SK-N-SH (cell line): ENCODE results near the gene CDKAL1. TPM values are rescaled to one million over a fixed set of nuclear protein-coding genes. Genes with fewer than 3 reads are reported as not detected.

ENCODE experiments used
- CTCF ChIA-PET: fragments of 300-600, 350-600 bp; formaldehyde crosslinking; extraction: SDS; loops from one replicate; lab custom pipeline; 2021; lab: Yijun Ruan, JAX
- POLR2A ChIA-PET: fragments of 350-600 bp; sonication (Branson Sonifier 250); formaldehyde crosslinking; extraction: SDS; loops from one replicate; lab custom pipeline; 2020; ENCODE audit warnings: antibody characterized with exemption, inconsistent platforms; lab: Yijun Ruan, JAX
- DNase-seq: peaks from one replicate; pipeline ENCODE4 v3.0.0; 2012
- H2AFZ ChIP-seq: fragments of 200-600 bp; sonication (generic); 2 replicates; pipeline ENCODE4 v1.8.1; 2016; ENCODE audit warnings: antibody characterized with exemption, mild to moderate bottlenecking, low read depth
- H3F3A ChIP-seq: fragments of 200-600 bp; sonication (generic); replicated peaks from 2 replicates; pipeline ENCODE3; 2016; ENCODE audit warnings: antibody characterized with exemption, mild to moderate bottlenecking; ENCODE audit not compliant: insufficient read depth
- H3K27ac ChIP-seq, 2 experiments: fragments of 200-500 bp in 1 of 2; fragments of 200-600 bp in 1 of 2; sonication (Bioruptor generic) in 1 of 2; sonication (generic), shearing (Covaris generic) in 1 of 2; 2 replicates each; pipeline versions ENCODE4 v1.5.1 to v1.6.1; 2014 to 2016; ENCODE audit warnings: low read depth in 2 of 2, inconsistent platforms in 1 of 2, low read length in 1 of 2, mild to moderate bottlenecking in 1 of 2, mixed read lengths in 1 of 2
- H3K27me3 ChIP-seq: fragments of 200-600 bp; sonication (generic), shearing (Covaris generic); 2 replicates; pipeline ENCODE4 v1.6.1; 2016; ENCODE audit warnings: mixed run types; ENCODE audit not compliant: insufficient read depth
- H3K36me3 ChIP-seq, 2 experiments: fragments of 200-500 bp in 1 of 2; fragments of 200-600 bp in 1 of 2; sonication (Bioruptor generic) in 1 of 2; sonication (generic) in 1 of 2; replicated peaks in 1 of 2; 2 replicates each; pipeline versions ENCODE3 to v1.5.1; 2014 to 2016; ENCODE audit warnings: low read length in 1 of 2, mild to moderate bottlenecking in 1 of 2; ENCODE audit not compliant: insufficient read depth in 2 of 2, control insufficient read depth in 1 of 2
- H3K4me1 ChIP-seq, 2 experiments: fragments of 200-500 bp in 1 of 2; fragments of 200-600 bp in 1 of 2; sonication (Bioruptor generic) in 1 of 2; sonication (generic), shearing (Covaris generic) in 1 of 2; 2 replicates each; pipeline versions ENCODE4 v1.5.1 to v1.6.1; 2014 to 2016; ENCODE audit warnings: low read depth in 1 of 2, low read length in 1 of 2, mixed run types in 1 of 2; ENCODE audit not compliant: insufficient read depth in 2 of 2, control insufficient read depth in 1 of 2
- H3K4me2 ChIP-seq: fragments of 200-600 bp; sonication (generic), shearing (Covaris generic); 2 replicates; pipeline ENCODE4 v1.6.1; 2017; ENCODE audit warnings: mixed run types
- H3K4me3 ChIP-seq, 2 experiments: fragments of 200-500 bp in 1 of 2; fragments of 200-600 bp in 1 of 2; sonication (Bioruptor generic) in 1 of 2; sonication (generic), shearing (Covaris generic) in 1 of 2; 2 replicates each; pipeline versions ENCODE4 v1.5.1 to v1.8.1; 2014 to 2016; ENCODE audit warnings: low read depth in 2 of 2, inconsistent platforms in 1 of 2, low read length in 1 of 2, mild to moderate bottlenecking in 1 of 2, mixed read lengths in 1 of 2, moderate library complexity in 1 of 2
- H3K79me2 ChIP-seq: fragments of 200-600 bp; sonication (generic); 2 replicates; pipeline ENCODE4 v1.8.1; 2017; ENCODE audit warnings: mild to moderate bottlenecking; ENCODE audit not compliant: insufficient read depth
- H3K9ac ChIP-seq: fragments of 200-600 bp; sonication (generic); 2 replicates; pipeline ENCODE4 v1.6.1; 2017; ENCODE audit warnings: mixed run types
- H3K9me2 ChIP-seq: fragments of 200-600 bp; sonication (generic); 2 replicates; pipeline ENCODE4 v1.6.1; 2017; ENCODE audit warnings: mixed run types
- H3K9me3 ChIP-seq: fragments of 200-600 bp; sonication (generic); 2 replicates; pipeline ENCODE4 v1.6.1; 2017; ENCODE audit warnings: mixed run types, mild to moderate bottlenecking, moderate library complexity
- H4K20me1 ChIP-seq: fragments of 200-600 bp; sonication (generic); 2 replicates; pipeline ENCODE4 v1.6.1; 2017; ENCODE audit warnings: mild to moderate bottlenecking, mixed run types; ENCODE audit not compliant: insufficient read depth
- CHD2 ChIP-seq: fragments of 150-350 bp; IDR thresholded peaks from 2 replicates; pipeline ENCODE4 v1.6.1; 2018; ENCODE audit warnings: low read length; ENCODE audit not compliant: partially characterized antibody
- CTCF ChIP-seq: fragments of 200-600 bp; sonication (generic); IDR thresholded peaks from 2 replicates; pipeline ENCODE4 v1.6.1; 2017; ENCODE audit warnings: antibody characterized with exemption, mild to moderate bottlenecking, moderate library complexity
- ELF1 ChIP-seq: IDR thresholded peaks from 2 replicates; pipeline ENCODE4 v1.4.0; 2012
- EP300 ChIP-seq, 2 experiments: IDR thresholded peaks; 2 replicates each; pipeline versions ENCODE4 v1.4.0 to v1.6.1; 2012; ENCODE audit warnings: borderline replicate concordance in 1 of 2, low read depth in 1 of 2, low read length in 1 of 2
- FOXJ3 ChIP-seq: sonication (generic); formaldehyde crosslinking; IDR thresholded peaks from 2 replicates; pipeline ENCODE4 v1.5.1; 2020; ENCODE audit warnings: mild to moderate bottlenecking, missing genetic modification reagents
- GATA2 ChIP-seq: sonication (generic); formaldehyde crosslinking; IDR thresholded peaks from 2 replicates; pipeline ENCODE4 v1.5.0; 2020; ENCODE audit warnings: mild to moderate bottlenecking, missing genetic modification reagents
- MEF2A ChIP-seq: IDR thresholded peaks from 2 replicates; pipeline ENCODE4 v1.4.0; 2012; ENCODE audit warnings: low read depth, borderline replicate concordance
- MXI1 ChIP-seq: IDR thresholded peaks from 2 replicates; pipeline ENCODE4 v1.6.1; 2012; ENCODE audit warnings: mild to moderate bottlenecking, low read depth, low read length, improper control_type of control experiment
- NFIC ChIP-seq: IDR thresholded peaks from 2 replicates; pipeline ENCODE4 v1.4.0; 2012; ENCODE audit warnings: borderline replicate concordance
- RAD21 ChIP-seq: IDR thresholded peaks from 2 replicates; pipeline ENCODE4 v1.6.1; 2012; ENCODE audit warnings: mild to moderate bottlenecking, low read length
- REST ChIP-seq: IDR thresholded peaks from 2 replicates; pipeline ENCODE4 v1.6.1; 2012; ENCODE audit warnings: mild to moderate bottlenecking, low read depth, low read length, moderate library complexity
- RFX5 ChIP-seq: IDR thresholded peaks from 2 replicates; pipeline ENCODE4 v1.6.1; 2012; ENCODE audit warnings: mild to moderate bottlenecking, improper control_type of control experiment, low read length
- RXRA ChIP-seq: IDR thresholded peaks from 2 replicates; pipeline ENCODE4 v1.4.0; 2012; ENCODE audit warnings: low read depth, mild to moderate bottlenecking, borderline replicate concordance
- SIN3A ChIP-seq: IDR thresholded peaks from 2 replicates; pipeline ENCODE4 v1.6.1; 2012; ENCODE audit warnings: low read depth, mild to moderate bottlenecking, low read length, moderate library complexity, borderline replicate concordance
- SMC3 ChIP-seq: IDR thresholded peaks from 2 replicates; pipeline ENCODE4 v1.6.1; 2012; ENCODE audit warnings: low read depth, low read length, improper control_type of control experiment
- TAF1 ChIP-seq: IDR thresholded peaks from 2 replicates; pipeline ENCODE4 v1.6.1; 2012; ENCODE audit warnings: low read depth, mild to moderate bottlenecking, low read length, moderate library complexity, borderline replicate concordance
- WGBS: methylation state at CpG from one replicate; pipeline ENCODE4 v1.1.6; 2017; ENCODE audit warnings: low lambda C conversion rate; 5-methylcytosine and 5-hydroxymethylcytosine counted together
- polyA plus RNA-seq, 3 experiments: library from polyadenylated mRNA; depleted of rRNA; stranded (reverse); fragments of >200 nt; gene quantifications; 2 replicates each; pipeline ENCODE4 v1.2.3, GENCODE V29; 2012
- TF ChIP-seq, protein P1 (sequence below): IDR thresholded peaks from 2 replicates; pipeline ENCODE4; 2012
- TF ChIP-seq, protein P2 (sequence below): fragments of 150-350 bp; IDR thresholded peaks from 2 replicates; pipeline ENCODE4 v1.6.1; 2016; ENCODE audit warnings: mild to moderate bottlenecking, low read depth, low read length

CDKAL1 gene
- polyA plus RNA-seq, 1 of the 3 experiments (the other 2 are of a cell fraction): 2.6 TPM

DNA sequence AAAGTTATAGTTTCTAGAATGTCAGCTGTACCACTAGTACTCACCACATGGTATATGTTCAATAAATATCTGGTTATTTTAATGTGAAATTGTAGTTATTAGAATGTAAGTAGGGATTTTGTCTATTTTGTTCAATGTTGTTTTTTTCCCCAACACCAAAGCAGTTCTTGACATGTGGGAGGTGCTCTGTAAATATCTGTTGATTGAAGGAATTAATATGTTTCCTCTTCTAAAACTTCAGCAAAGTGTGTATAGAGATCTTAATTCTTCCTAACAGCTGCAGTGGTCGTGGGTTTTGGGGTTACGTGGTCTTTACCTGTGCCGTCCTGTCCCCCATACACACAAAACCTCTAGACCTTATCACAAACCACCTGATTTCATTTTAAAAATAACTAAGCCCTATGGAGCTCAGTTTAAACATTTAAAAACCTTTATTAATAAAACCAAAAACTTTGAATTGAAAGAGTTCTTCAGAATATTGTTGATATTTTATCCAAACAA lies 587.4 kb downstream of the CDKAL1 start:
- H3K4me3 ChIP-seq: no peak overlapping the region
- no peak overlapping the region for H3K9ac ChIP-seq
- ChIA-PET POLR2A (no interaction called here), CTCF (no interaction called here)
- no peak for TF ChIP-seq RXRA
- TF ChIP-seq GATA2 (CRISPR knock-in tag): no peak
- TF ChIP-seq RFX5: no peak
- no peak for TF ChIP-seq MXI1
- TF ChIP-seq NFIC: no peak
- TF ChIP-seq CHD2: no peak
- TF ChIP-seq CTCF: no peak
- TF ChIP-seq, protein P1, sequence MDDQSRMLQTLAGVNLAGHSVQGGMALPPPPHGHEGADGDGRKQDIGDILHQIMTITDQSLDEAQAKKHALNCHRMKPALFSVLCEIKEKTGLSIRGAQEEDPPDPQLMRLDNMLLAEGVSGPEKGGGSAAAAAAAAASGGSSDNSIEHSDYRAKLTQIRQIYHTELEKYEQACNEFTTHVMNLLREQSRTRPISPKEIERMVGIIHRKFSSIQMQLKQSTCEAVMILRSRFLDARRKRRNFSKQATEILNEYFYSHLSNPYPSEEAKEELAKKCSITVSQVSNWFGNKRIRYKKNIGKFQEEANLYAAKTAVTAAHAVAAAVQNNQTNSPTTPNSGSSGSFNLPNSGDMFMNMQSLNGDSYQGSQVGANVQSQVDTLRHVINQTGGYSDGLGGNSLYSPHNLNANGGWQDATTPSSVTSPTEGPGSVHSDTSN: no peak
- TF ChIP-seq RAD21: no peak
- no peak for TF ChIP-seq FOXJ3 (CRISPR knock-in tag)
- no peak for TF ChIP-seq EP300 (IDR thresholded peaks at IDR 0.05; ENCODE audit: borderline replicate concordance in 1 of 2, low read depth in 1 of 2, low read length in 1 of 2)
- no peak for TF ChIP-seq ELF1
- H3K27me3 ChIP-seq: no peaks in the 10 kb centered on the region
- H3F3A ChIP-seq: no peaks in the 10 kb centered on the region
- H4K20me1 ChIP-seq: no peaks in the 10 kb centered on the region
- H2AFZ ChIP-seq: no peak overlapping the region
- no peaks in the 10 kb centered on the region for H3K36me3 ChIP-seq
- 92% methylated on average over 3 of the region's 3 CpGs for WGBS
- 0 out of 2 replicates have a peak, but pooled peaks cover 2% of the 10 kb centered on the region for H3K9me2 ChIP-seq
- H3K27ac ChIP-seq: no peak overlapping the region
- peaks cover 0 to 2% of the 10 kb centered on the region in 2 experiments; a peak in 1 of 4 replicates for H3K4me1 ChIP-seq
- no peak overlapping the region for H3K4me2 ChIP-seq
- H3K79me2 ChIP-seq: no peaks in the 10 kb centered on the region
- DNase-seq: no peak
- no peaks in the 10 kb centered on the region for H3K9me3 ChIP-seq

DNA sequence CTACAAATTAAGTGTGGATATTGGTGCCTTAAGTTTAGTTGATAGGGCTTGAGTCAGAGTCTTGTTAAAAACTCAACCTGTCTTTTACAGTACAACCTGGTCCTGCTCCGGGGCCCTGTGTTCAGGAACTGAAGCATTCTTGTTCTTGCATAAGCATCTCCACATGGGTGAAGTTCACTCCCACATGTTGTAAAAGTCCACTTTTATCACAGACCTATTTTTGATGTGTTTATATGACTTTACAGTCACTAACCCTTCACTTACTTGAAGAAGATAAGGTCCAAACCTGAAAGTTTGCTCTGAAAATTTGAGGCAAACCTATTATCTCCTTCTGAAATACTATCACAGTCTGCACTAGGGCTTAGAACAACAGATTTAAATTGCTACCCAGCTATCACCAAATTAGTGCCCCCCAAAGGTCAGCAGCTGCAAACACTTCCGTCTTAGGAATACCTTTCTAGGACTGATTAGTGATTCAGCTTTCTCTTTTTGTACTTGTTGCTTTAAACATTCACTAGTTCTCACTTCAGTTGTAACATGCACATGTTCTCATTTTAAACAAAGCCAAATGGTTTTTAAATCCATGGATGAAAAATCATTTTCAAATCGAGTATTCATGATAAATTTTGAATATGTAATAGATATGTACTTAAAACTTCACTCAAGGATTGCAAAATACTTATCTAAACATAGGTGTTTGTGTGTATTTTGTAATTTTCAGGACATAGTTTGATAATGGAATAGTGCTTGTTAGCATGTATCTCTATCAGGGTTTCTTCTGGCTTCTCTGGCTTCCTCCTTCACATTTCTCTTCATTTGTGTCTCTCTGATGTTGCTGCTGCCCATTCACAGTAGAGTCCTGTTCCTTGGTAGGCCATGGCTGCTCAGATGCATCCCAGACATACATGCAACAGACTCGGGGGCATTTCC lies 589.5 kb downstream of the CDKAL1 start:
- H3K4me2 ChIP-seq: no peak overlapping the region
- H3K4me1 ChIP-seq: no peaks in the 10 kb centered on the region
- no peak overlapping the region for H3K9ac ChIP-seq
- 0 out of 2 replicates have a peak, but pooled peaks cover 2% of the 10 kb centered on the region for H3K9me2 ChIP-seq
- no peak overlapping the region for H2AFZ ChIP-seq
- no peak overlapping the region for H3K27ac ChIP-seq
- TF ChIP-seq REST: no peak
- TF ChIP-seq MEF2A: no peak
- TF ChIP-seq, protein P2, sequence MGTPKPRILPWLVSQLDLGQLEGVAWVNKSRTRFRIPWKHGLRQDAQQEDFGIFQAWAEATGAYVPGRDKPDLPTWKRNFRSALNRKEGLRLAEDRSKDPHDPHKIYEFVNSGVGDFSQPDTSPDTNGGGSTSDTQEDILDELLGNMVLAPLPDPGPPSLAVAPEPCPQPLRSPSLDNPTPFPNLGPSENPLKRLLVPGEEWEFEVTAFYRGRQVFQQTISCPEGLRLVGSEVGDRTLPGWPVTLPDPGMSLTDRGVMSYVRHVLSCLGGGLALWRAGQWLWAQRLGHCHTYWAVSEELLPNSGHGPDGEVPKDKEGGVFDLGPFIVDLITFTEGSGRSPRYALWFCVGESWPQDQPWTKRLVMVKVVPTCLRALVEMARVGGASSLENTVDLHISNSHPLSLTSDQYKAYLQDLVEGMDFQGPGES: no peak
- no peak for TF ChIP-seq FOXJ3 (CRISPR knock-in tag)
- no peak for TF ChIP-seq SIN3A
- no peak for TF ChIP-seq MXI1
- no peak for TF ChIP-seq TAF1
- no peak for TF ChIP-seq EP300 (IDR thresholded peaks at IDR 0.05; ENCODE audit: borderline replicate concordance in 1 of 2, low read depth in 1 of 2, low read length in 1 of 2)
- no peak for TF ChIP-seq SMC3
- no peaks in the 10 kb centered on the region for H4K20me1 ChIP-seq
- no peak overlapping the region for H3K4me3 ChIP-seq
- H3K27me3 ChIP-seq: no peaks in the 10 kb centered on the region
- H3K36me3 ChIP-seq: no peaks in the 10 kb centered on the region
- H3K9me3 ChIP-seq: no peaks in the 10 kb centered on the region
- H3K79me2 ChIP-seq: no peaks in the 10 kb centered on the region
- 95% methylated on average over 4 of the region's 4 CpGs for WGBS
- no peaks in the 10 kb centered on the region for H3F3A ChIP-seq
- no peak for DNase-seq
- ChIA-PET CTCF (no interaction called here), POLR2A (interaction anchor here (0.7 kb wide), 1 partner anchor 454 kb away, joined by 3 read pairs; no protein-coding TSS in a partner anchor)
